Coronary artery (tissue), 2 donors: ENCODE results near the gene KCNG2.

ENCODE experiments used
- DNase-seq: peaks from one replicate; pipeline ENCODE4 v3.0.0-alpha.2; 2017; ENCODE audit warnings: low spot score
- H3K27ac ChIP-seq, 2 donors: fragments of 200-600 bp; sonication (generic); one replicate each; pipeline ENCODE4 v1.5.1; 2016 to 2019
- H3K4me3 ChIP-seq: fragments of 200-600 bp; sonication (generic); 2 replicates; pipeline ENCODE4 v1.5.1; 2016; ENCODE audit warnings: mild to moderate bottlenecking, moderate library complexity
- CTCF ChIP-seq: fragments of 200-600 bp; sonication (generic); IDR thresholded peaks from one replicate; pipeline ENCODE4 v1.5.1; 2019; ENCODE audit warnings: antibody characterized with exemption

KCNG2 gene

GRCh38 chr18:79754022-79754761, 43.5 kb upstream of the KCNG2 start:
- TF ChIP-seq CTCF, result no peak
- no peak for DNase-seq
- no peak overlapping the region for H3K4me3 ChIP-seq
- H3K27ac ChIP-seq, result no peak overlapping the region

DNA sequence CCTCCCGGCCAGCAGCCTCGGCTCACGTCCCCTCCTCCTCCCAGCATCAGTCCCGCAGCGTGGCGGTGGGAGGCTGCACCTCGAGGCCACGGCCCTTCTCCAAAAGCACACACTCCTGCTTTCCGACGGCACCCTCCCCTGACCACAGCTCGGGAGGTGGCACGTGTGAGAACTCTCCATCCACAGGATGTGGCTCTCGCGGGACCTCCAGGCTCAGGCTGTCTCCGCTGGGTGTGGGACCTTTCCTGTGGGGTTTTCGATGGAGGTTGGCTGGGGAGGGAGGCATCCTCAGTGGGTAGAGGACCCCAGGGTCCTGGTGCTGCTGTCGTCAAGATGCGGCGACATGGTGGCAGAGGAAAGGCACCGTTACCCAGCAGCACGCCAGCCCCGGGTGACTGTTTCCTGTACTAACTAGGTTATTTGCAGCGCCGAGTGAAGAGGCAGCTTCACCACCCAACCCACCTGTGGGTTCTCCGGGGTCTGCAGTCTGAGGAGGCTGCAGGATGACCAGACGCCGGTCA, 42.8 kb upstream of the KCNG2 start:
- Histone ChIP-seq H3K4me3 (no peak overlapping the region), H3K27ac (no peak overlapping the region)
- DNase-seq, result no peak
- no peak for TF ChIP-seq CTCF

GRCh38 chr18:79755496-79756142, 42.1 kb upstream of the KCNG2 start:
- DNase-seq, result no peak
- H3K4me3 ChIP-seq, result no peak overlapping the region
- TF ChIP-seq CTCF, result no peak

GRCh38 chr18:79756143-79756500, 41.6 kb upstream of the KCNG2 start:
- DNase-seq, result no peak
- no peak overlapping the region for H3K4me3 ChIP-seq
- TF ChIP-seq CTCF, result no peak

More at GRCh38 chr18:79755496-79756142, 42.1 kb upstream of the KCNG2 start:
- no peak overlapping the region for H3K27ac ChIP-seq

DNA sequence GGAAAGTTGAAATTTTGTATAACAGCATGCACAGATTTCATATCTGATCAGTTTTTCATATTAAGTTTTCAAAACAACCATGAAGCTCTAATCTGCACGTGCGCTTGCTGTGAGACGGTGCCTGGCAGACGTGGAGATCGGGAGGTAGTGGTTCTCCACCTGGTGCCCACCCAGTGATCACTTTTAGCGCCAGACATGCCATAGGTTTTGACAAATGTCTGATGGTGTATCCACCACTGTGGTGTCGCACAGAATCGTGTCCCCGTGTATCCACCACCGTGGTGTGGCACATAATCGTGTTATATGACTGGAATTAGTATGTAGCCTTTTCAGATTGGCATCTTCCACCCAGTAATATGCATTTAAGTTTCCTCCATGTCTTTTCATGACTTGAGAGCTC, 40.9 kb upstream of the KCNG2 start:
- no peak for TF ChIP-seq CTCF
- Histone ChIP-seq H3K4me3 (no peak overlapping the region), H3K27ac (no peak overlapping the region)
- DNase-seq, result no peak

More at GRCh38 chr18:79756143-79756500, 41.6 kb upstream of the KCNG2 start:
- no peak overlapping the region for H3K27ac ChIP-seq

GRCh38 chr18:79760348-79760747, 37.4 kb upstream of the KCNG2 start:
- H3K4me3 ChIP-seq, result no peak overlapping the region
- DNase-seq, result no peak
- no peak overlapping the region for H3K27ac ChIP-seq
- TF ChIP-seq CTCF, result no peak

GRCh38 chr18:79760881-79761280, 36.9 kb upstream of the KCNG2 start:
- Histone ChIP-seq H3K27ac (no peak overlapping the region), H3K4me3 (no peak overlapping the region)
- TF ChIP-seq CTCF, result no peak
- DNase-seq, result no peak
